A549 treated with dexamethasone at 1 μM for 4 hours (cell line): ENCODE results near the gene ANKRD30BL. TPM values are rescaled to one million over a fixed set of nuclear protein-coding genes. Genes with fewer than 3 reads are reported as not detected.

Experiments used
- total RNA-seq: library from RNA; stranded (reverse); fragments of 200-300 nt; extraction: Qiagen RNA extraction; gene quantifications from 5 replicates; pipeline ENCODE4 v1.2.3, GENCODE V29; 2022

The ANKRD30BL gene, protein sequence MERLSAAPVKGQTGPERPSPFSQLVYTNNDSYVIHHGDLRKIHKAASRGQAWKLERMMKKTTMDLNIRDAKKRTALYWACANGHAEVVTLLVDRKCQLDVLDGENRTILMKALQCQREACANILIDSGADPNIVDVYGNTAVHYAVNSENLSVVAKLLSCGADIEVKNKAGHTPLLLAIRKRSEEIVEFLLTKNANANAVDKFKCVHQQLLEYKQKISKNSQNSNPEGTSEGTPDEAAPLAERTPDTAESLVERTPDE
- total RNA-seq: not detected in 5 replicates

DNA sequence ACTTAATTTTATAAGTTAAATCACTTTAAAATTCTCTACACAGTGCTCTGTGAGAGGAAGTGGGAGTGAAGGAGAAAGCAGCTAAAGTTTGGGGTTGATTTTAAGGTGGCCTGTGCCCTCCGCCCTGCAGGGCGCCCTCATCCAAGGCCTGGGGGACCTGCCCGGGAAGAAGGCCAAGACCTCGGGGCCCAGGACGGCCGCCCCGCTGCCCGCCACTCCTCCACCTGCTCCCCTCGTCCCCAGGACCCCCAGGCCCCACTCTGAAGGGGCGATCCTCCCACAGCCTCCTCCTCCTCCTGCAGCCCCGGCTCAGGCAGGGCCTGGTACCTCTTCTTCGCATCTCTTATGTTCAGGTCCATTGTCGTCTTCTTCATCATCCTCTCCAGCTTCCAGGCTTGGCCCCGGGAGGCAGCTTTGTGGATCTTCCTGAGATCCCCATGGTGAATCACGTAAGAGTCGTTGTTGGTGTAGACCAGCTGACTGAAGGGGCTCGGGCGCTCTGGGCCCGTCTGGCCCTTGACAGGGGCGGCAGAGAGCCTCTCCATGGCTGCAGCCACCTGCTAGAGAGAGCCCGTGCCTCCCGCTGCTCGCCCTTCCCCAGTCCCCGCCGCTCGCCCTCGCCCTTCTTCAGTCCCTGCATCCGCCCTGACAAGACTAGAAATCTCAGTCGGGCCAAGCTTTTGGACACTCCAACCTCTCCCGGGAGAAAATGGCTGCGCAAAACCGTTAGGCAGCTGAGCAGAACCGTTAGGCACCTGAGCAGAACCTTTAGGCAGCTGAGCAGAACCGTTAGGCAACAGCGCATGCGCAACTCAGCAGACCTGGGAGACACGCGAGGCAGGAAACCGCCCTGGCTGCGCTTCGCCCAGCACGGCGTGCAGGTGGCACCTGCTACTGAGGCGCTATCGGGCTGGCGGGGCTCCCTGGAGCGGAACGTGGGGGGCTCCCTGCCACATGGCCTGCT, at the start of gene ANKRD30BL:
ANKRD30BL (minus strand) TSS at position 792 of the 964 bp plus-strand sequence; CDS start at position 545, 247 bp downstream.

